GM12878 (cell line): ENCODE data around the gene IER5L.

Experiments used
- CHD1 ChIP-seq: IDR thresholded peaks from 2 replicates; pipeline ENCODE4 v1.6.1; 2012; ENCODE audit warnings: low read depth, low read length, improper control_type of control experiment
- DPF2 ChIP-seq: fragments of 450-650 bp; IDR thresholded peaks from 2 replicates; pipeline ENCODE4 v1.6.1; 2017; ENCODE audit warnings: mild to moderate bottlenecking
- GABPA ChIP-seq: IDR thresholded peaks from 2 replicates; pipeline ENCODE4 v1.6.1; 2014; ENCODE audit warnings: antibody characterized with exemption, low read depth, mild to moderate bottlenecking, inconsistent platforms
- KDM1A ChIP-seq: fragments of 200-600 bp; sonication (generic); IDR thresholded peaks from 2 replicates; pipeline ENCODE4 v1.6.1; 2016; ENCODE audit warnings: borderline replicate concordance
- NRF1 ChIP-seq: conservative IDR thresholded peaks from 2 replicates; pipeline ENCODE4 v1.6.1; 2011; ENCODE audit warnings: mild to moderate bottlenecking, low read depth, low read length, improper control_type of control experiment
- POLR2A ChIP-seq: IDR thresholded peaks from 2 replicates; pipeline ENCODE4 v1.6.1; 2011; ENCODE audit warnings: low read depth, mild to moderate bottlenecking, low read length
- RFX5 ChIP-seq: IDR thresholded peaks from 2 replicates; pipeline ENCODE4 v1.6.1; 2011; ENCODE audit warnings: low read depth, low read length, improper control_type of control experiment
- ZNF274 ChIP-seq: IDR thresholded peaks from one replicate; pipeline ENCODE4 v1.8.0; 2011; ENCODE audit not compliant: insufficient read length, insufficient read depth
- TF ChIP-seq, protein P1 (sequence below), 3 experiments: IDR thresholded peaks in 2 of 3; conservative IDR thresholded peaks in 1 of 3; 2 replicates each; pipeline ENCODE4 v1.5.1; 2011; ENCODE audit warnings: low read depth in 3 of 3, low read length in 3 of 3, mild to moderate bottlenecking in 3 of 3, control low read depth in 2 of 3, moderate library complexity in 2 of 3, inconsistent platforms in 1 of 3, mixed read lengths in 1 of 3; ENCODE audit not compliant: control insufficient read depth in 2 of 3, insufficient read depth in 1 of 3; ENCODE audit errors: extremely low read depth in 1 of 3
- TF ChIP-seq, protein P2 (sequence below): IDR thresholded peaks from 2 replicates; pipeline ENCODE4 v1.6.1; 2011; ENCODE audit warnings: mild to moderate bottlenecking, low read depth, low read length, moderate library complexity; ENCODE audit not compliant: insufficient replicate concordance
- TF ChIP-seq, protein P3 (sequence below): IDR thresholded peaks from 2 replicates; pipeline ENCODE4 v1.6.1; 2012; ENCODE audit warnings: low read depth, low read length, improper control_type of control experiment
- TF ChIP-seq, protein P4 (sequence below): fragments of 450-650 bp; formaldehyde crosslinking; IDR thresholded peaks from 2 replicates; pipeline ENCODE4 v1.4.0; 2022; ENCODE audit warnings: mild to moderate bottlenecking, moderate library complexity

DNA sequence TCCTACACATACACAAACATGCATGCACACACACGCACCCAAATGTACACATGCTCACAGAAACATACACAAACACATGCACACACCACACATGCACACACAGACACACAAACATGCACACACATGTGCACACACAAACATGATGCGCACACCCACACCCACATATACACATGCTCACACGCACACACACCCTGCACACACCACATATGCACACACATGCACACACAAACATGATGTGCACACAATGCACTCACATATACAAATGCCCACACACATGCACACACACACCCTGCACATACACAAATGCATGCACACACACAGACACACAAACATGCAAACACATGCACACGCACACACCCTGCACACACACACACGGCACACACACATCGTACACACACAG lies 7.3 kb upstream of the IER5L start:
- TF ChIP-seq, protein P1, sequence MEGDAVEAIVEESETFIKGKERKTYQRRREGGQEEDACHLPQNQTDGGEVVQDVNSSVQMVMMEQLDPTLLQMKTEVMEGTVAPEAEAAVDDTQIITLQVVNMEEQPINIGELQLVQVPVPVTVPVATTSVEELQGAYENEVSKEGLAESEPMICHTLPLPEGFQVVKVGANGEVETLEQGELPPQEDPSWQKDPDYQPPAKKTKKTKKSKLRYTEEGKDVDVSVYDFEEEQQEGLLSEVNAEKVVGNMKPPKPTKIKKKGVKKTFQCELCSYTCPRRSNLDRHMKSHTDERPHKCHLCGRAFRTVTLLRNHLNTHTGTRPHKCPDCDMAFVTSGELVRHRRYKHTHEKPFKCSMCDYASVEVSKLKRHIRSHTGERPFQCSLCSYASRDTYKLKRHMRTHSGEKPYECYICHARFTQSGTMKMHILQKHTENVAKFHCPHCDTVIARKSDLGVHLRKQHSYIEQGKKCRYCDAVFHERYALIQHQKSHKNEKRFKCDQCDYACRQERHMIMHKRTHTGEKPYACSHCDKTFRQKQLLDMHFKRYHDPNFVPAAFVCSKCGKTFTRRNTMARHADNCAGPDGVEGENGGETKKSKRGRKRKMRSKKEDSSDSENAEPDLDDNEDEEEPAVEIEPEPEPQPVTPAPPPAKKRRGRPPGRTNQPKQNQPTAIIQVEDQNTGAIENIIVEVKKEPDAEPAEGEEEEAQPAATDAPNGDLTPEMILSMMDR (IDR thresholded peaks at IDR 0.05 in 2 of 3, conservative IDR thresholded peaks at IDR 0.05 in 1 of 3; ENCODE audit: control insufficient read depth in 2 of 3, extremely low read depth in 1 of 3, insufficient read depth in 1 of 3, low read depth in 3 of 3, low read length in 3 of 3) = no peak
- no peak for TF ChIP-seq RFX5
- no peak for TF ChIP-seq DPF2
- no peak for TF ChIP-seq POLR2A
- TF ChIP-seq, protein P2, sequence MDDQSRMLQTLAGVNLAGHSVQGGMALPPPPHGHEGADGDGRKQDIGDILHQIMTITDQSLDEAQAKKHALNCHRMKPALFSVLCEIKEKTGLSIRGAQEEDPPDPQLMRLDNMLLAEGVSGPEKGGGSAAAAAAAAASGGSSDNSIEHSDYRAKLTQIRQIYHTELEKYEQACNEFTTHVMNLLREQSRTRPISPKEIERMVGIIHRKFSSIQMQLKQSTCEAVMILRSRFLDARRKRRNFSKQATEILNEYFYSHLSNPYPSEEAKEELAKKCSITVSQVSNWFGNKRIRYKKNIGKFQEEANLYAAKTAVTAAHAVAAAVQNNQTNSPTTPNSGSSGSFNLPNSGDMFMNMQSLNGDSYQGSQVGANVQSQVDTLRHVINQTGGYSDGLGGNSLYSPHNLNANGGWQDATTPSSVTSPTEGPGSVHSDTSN = no peak
- no peak for TF ChIP-seq ZNF274
- no peak for TF ChIP-seq NRF1
- TF ChIP-seq GABPA = no peak
- TF ChIP-seq, protein P3, sequence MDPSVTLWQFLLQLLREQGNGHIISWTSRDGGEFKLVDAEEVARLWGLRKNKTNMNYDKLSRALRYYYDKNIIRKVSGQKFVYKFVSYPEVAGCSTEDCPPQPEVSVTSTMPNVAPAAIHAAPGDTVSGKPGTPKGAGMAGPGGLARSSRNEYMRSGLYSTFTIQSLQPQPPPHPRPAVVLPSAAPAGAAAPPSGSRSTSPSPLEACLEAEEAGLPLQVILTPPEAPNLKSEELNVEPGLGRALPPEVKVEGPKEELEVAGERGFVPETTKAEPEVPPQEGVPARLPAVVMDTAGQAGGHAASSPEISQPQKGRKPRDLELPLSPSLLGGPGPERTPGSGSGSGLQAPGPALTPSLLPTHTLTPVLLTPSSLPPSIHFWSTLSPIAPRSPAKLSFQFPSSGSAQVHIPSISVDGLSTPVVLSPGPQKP = no peak
- TF ChIP-seq CHD1 = no peak
- TF ChIP-seq KDM1A = no peak
- TF ChIP-seq, protein P4, sequence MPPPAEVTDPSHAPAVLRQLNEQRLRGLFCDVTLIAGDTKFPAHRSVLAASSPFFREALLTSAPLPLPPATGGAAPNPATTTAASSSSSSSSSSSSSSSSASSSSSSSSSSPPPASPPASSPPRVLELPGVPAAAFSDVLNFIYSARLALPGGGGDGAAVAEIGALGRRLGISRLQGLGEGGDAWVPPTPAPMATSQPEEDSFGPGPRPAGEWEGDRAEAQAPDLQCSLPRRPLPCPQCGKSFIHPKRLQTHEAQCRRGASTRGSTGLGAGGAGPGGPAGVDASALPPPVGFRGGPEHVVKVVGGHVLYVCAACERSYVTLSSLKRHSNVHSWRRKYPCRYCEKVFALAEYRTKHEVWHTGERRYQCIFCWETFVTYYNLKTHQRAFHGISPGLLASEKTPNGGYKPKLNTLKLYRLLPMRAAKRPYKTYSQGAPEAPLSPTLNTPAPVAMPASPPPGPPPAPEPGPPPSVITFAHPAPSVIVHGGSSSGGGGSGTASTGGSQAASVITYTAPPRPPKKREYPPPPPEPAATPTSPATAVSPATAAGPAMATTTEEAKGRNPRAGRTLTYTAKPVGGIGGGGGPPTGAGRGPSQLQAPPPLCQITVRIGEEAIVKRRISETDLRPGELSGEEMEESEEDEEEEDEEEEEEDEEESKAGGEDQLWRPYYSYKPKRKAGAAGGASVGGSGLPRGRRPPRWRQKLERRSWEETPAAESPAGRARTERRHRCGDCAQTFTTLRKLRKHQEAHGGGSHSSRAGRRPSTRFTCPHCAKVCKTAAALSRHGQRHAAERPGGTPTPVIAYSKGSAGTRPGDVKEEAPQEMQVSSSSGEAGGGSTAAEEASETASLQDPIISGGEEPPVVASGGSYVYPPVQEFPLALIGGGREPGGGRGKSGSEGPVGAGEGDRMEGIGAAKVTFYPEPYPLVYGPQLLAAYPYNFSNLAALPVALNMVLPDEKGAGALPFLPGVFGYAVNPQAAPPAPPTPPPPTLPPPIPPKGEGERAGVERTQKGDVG (CRISPR knock-in tag) = no peak
